Measurements from ENCODE around the gene GPC6. TPM values are rescaled to one million over a fixed set of nuclear protein-coding genes. Genes with fewer than 3 reads are reported as not detected.

GPC6 gene
- total RNA-seq, 1 experiment from 2014 or later, result 1.6 TPM

DNA sequence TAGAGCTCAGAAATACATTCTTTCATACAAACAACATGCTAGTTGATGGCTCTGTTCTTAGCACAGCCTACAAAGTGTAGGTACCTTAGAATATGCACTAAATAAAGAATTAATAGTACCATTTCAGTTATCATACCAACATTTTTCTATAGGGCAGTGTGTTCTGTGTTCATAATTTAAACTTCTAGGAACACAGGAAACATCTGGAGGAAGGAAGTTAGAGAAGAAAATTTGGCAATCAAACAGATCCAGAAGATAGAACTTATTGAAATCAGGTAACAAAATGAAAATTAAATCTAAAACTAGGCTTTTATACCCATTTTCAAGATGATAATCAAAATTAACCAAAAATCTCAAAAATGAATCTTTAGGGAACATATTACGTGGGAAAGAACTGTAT lies 725.3 kb downstream of the GPC6 start:
- H3K27me3 ChIP-seq (replicated peaks), result no peaks in the 10 kb centered on the region
- no peak for DNase-seq (ENCODE audit: low read depth in 1 of 2, low spot score in 2 of 2)
- H3K4me1 ChIP-seq (replicated peaks), result no peaks in the 10 kb centered on the region
- H3K36me3 ChIP-seq, result no peaks in the 10 kb centered on the region
- no peaks in the 10 kb centered on the region for H3K9me3 ChIP-seq (replicated peaks)
- no peak overlapping the region for H3K27ac ChIP-seq
- no peak overlapping the region for H3K4me3 ChIP-seq

DNA sequence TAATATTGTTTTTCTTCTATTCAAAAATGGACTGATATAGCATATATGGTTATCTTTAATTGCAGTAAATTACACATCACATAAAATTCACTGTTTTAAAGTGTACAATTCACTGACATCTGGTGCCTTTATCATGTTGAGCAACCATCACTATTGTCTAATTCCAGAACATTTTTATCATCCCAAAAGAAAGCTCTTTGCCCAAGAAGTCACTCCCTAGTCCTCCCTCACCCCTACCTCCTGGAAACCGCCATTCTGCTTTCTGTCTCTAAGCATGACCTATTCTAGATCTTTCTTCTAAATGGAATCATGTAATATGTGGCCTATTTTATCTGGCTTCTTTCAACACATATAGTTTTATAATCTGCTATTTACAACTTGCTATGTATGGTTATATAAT lies 727.2 kb downstream of the GPC6 start:
- no peaks in the 10 kb centered on the region for H3K36me3 ChIP-seq
- no peaks in the 10 kb centered on the region for H3K9me3 ChIP-seq (replicated peaks)
- DNase-seq (ENCODE audit: low read depth in 1 of 2, low spot score in 2 of 2), result no peak
- H3K4me3 ChIP-seq, result no peak overlapping the region
- H3K27ac ChIP-seq, result no peak overlapping the region
- no peaks in the 10 kb centered on the region for H3K27me3 ChIP-seq (replicated peaks)
- H3K4me1 ChIP-seq (replicated peaks), result no peaks in the 10 kb centered on the region

DNA sequence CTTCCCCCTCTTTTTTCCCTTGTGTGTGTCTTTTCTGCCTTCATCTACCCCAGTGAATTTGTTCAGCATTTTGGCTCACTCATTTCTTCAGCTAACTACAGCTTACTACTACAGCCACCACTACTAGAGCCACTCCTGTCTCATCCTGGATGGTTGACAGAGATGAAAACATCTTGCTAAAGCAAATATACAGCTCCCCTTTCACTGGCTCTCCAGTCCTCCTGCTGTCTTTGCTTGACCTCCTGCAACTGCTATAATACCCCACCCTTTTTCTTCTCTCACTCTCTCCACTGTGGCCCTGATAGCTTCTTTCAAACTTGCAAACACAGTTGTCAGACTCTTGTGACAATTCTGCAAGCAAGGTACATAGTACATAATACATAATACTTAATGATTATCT lies 729.3 kb downstream of the GPC6 start:
- no peaks in the 10 kb centered on the region for H3K9me3 ChIP-seq (replicated peaks)
- no peaks in the 10 kb centered on the region for H3K36me3 ChIP-seq
- no peaks in the 10 kb centered on the region for H3K4me1 ChIP-seq (replicated peaks)
- no peak overlapping the region for H3K4me3 ChIP-seq
- no peaks in the 10 kb centered on the region for H3K27me3 ChIP-seq (replicated peaks)
- no peak overlapping the region for H3K27ac ChIP-seq
- DNase-seq (ENCODE audit: low read depth in 1 of 2, low spot score in 2 of 2), result no peak

DNA sequence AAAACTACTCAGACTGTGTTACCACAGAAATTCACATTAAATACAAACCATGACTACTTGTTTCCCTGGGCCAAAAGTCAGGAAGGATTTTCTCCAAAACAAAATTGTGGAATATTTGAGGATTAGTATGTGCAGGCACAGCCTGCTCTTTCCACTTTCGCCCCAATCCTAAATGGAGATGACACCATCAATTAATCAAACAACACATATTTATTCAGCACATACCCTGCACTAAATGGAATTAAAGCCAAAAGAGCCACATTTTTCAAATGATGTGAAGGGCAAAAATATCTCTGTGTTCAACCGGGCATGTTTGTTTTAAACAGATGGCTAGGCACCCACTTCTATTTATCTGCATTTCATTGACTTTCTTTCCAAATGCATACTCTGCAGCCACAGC lies 729.8 kb downstream of the GPC6 start:
- DNase-seq (ENCODE audit: low read depth in 1 of 2, low spot score in 2 of 2), result no peak
- H3K9me3 ChIP-seq (replicated peaks), result no peaks in the 10 kb centered on the region

DNA sequence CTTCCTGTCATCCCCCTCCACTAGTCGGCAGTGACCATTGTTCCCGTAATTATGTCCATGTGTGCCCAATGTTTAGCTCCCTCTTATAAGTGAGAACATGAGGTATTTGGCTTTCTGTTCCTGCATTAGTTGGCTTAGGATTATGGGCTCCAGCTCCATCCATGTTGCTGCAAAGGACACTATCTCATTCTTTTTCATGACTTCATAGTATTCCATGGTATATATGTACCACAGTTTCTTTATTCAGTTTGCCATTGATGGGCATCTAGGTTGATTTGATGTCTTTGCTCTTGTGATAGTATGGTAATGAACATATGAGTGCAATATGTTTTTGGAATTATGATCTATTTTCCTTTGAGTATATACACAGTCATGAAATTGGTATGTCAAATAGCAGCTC lies 730.8 kb downstream of the GPC6 start:
- Histone ChIP-seq H3K4me3 (no peak overlapping the region), H3K27ac (no peak overlapping the region), H3K36me3 (no peaks in the 10 kb centered on the region), H3K4me1 (replicated peaks) (no peaks in the 10 kb centered on the region), H3K9me3 (replicated peaks) (no peaks in the 10 kb centered on the region), H3K27me3 (replicated peaks) (no peaks in the 10 kb centered on the region)
- DNase-seq (ENCODE audit: low read depth in 1 of 2, low spot score in 2 of 2), result no peak

More for the DNA sequence above, 729.8 kb downstream of the GPC6 start:
- Histone ChIP-seq H3K36me3 (no peaks in the 10 kb centered on the region), H3K27ac (no peak overlapping the region), H3K4me1 (replicated peaks) (no peaks in the 10 kb centered on the region), H3K4me3 (no peak overlapping the region), H3K27me3 (replicated peaks) (no peaks in the 10 kb centered on the region)

DNA sequence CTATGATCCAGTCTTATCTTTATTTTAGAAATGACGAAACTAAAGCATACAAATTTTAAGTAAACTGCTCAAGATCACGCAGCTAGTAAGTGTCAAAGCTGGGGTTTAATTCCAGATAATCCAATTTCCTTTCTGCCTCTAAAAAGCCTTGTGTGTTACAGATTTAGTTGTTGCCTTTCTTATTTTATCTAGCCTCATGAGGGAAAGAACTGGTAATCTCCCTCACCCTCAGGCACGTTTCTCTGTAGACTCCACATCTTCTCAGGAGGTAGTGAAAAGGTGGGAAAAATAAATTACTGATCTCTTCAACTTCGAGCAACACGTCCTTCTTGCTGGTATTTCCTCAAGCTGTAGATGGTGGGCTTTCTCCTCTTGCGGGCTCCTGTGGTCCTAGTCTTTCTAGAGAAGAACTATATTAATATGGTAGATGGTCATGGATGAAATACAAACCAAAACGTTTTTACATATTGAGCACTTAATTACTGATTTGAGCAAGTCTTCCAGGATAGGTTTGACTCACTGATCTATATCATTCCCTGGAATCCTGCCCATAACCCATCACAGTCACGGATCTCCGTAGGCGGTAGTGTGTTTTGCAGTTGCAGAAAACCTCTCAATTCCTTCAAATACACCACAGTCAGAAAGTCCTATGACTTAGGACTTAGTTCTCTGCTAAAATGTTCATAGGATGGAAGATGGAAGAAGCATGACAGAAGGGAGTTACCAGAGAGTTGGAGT lies 733.4 kb downstream of the GPC6 start:
- no peak for DNase-seq (ENCODE audit: low read depth in 1 of 2, low spot score in 2 of 2)
- Histone ChIP-seq H3K36me3 (no peaks in the 10 kb centered on the region), H3K4me3 (no peak overlapping the region), H3K4me1 (replicated peaks) (peaks cover 13% of the 10 kb centered on the region), H3K27me3 (replicated peaks) (no peaks in the 10 kb centered on the region), H3K9me3 (replicated peaks) (no peaks in the 10 kb centered on the region), H3K27ac (no peak overlapping the region)

DNA sequence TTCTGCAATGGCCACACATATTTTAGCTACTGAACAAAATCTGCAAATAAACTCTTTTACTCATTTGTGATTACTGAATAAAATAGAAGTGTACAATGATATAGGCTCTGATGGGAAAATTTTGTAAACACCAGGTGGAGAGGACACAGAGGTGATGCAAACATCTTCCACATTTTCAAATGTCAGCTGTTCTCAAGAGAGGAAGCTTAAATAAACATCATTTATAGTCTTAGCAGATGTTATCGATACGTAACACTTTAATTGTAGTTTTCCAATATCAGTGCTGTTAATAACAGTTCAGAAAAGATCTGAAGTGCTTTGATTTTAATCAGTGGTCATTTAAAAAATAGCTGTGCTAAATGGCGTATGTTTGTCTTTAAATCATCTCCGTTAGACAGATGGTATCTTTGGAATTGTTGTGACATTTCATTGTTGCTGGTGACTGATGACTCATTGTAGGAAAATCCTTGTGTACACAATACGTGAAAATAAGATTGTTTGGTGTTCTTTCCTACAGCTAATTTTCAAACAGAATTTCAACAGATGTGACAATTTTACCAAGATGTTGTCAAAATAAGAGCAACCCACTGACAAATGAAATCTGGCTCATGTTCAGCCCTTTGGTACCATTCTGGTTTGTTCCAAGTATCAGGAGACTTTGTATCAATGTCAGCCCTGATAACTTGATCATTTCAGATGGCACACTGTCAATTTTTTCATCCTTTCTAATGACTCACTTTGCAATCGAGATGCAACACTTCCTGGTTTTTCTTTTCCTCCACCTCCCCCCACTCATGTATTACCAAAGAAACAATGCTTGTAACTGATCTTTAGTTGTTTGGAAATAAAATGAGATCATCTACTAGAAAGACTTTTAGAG lies 736.9 kb downstream of the GPC6 start:
- Histone ChIP-seq H3K36me3 (no peaks in the 10 kb centered on the region), H3K4me1 (replicated peaks) (peaks cover 13% of the 10 kb centered on the region), H3K9me3 (replicated peaks) (no peaks in the 10 kb centered on the region), H3K27me3 (replicated peaks) (no peaks in the 10 kb centered on the region), H3K27ac (peak overlapping the region; percentile 83), H3K4me3 (no peak overlapping the region)
- DNase-seq (ENCODE audit: low read depth in 1 of 2, low spot score in 2 of 2), result peak in 1 of 2 experiments; percentile 44

DNA sequence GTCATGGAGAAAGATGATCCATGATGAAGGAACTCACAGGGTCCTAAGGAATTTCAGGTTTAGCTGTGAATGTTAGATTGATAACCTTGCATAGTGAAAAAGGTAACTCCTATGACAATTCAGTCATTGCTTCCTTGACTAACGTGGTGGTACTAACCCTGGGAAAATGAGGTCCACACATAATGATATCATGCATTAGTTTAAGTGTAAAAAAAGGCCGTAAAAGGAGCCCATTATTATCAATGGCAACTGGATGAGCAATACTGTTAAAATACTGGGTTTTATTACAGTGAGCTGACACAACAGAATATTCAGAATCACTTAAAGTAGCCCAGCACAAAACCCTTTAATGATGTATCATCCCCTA lies 737.5 kb downstream of the GPC6 start:
- H3K27ac ChIP-seq, result peak overlapping the region; percentile 83
- no peak overlapping the region for H3K4me3 ChIP-seq
- peaks cover 13% of the 10 kb centered on the region for H3K4me1 ChIP-seq (replicated peaks)
- H3K27me3 ChIP-seq (replicated peaks), result no peaks in the 10 kb centered on the region
- DNase-seq (ENCODE audit: low read depth in 1 of 2, low spot score in 2 of 2), result peak in 1 of 2 experiments; percentile 1
- no peaks in the 10 kb centered on the region for H3K9me3 ChIP-seq (replicated peaks)
- no peaks in the 10 kb centered on the region for H3K36me3 ChIP-seq

DNA sequence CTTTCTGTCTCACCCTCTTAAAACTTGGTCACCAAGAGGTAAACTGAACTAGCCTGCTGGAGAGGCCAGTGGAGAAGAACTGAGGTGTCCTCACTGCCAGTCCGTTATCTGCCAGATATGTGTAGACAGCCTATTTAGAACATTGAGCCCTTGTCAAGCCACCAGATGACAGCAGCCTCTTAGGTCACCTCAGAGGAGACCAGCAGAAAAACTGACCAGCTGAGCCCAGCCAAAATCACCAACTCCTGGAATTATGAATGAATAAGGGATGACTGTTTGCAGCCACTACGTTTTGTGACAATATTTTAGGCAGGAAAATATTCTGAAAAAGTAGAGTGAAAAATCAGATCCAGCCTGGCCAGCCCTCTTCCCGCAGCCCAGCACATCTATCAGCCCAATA lies 739.0 kb downstream of the GPC6 start:
- no peak overlapping the region for H3K4me3 ChIP-seq
- H3K27me3 ChIP-seq (replicated peaks), result no peaks in the 10 kb centered on the region
- peaks cover 13% of the 10 kb centered on the region for H3K4me1 ChIP-seq (replicated peaks)
- no peaks in the 10 kb centered on the region for H3K36me3 ChIP-seq
- H3K9me3 ChIP-seq (replicated peaks), result no peaks in the 10 kb centered on the region
- DNase-seq (ENCODE audit: low read depth in 1 of 2, low spot score in 2 of 2), result no peak
- no peak overlapping the region for H3K27ac ChIP-seq

DNA sequence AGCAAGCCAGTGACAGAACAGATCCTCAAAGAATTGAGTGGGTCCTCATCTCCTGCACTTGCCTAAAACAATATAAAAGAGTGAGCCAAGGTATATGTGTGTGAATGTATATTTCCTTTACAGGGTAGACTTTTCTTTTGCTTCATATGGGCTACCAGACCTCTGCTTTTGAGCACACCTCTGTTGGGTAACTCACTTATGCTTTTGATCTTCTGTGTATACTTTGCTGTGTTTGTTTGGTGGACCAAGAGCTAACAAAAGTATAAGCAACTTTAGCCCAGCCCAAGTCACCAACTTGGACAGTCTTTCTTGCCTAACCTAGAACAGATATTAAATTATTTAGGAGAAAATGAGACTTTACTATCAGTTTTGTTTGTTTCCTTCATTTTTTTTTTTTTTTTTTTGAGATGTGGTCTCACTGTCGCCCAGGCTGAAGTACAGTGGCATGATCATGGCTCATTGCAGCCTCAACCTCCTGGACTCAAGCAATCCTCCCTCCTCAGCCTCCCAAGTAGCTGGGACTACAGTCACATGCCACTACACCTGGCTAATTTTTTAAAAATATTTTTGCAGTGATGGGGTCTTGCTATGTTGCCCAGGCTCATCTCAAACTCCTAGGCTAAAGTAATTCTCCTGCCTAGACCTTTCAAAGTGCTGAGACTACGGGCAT lies 739.8 kb downstream of the GPC6 start:
- no peak overlapping the region for H3K4me3 ChIP-seq
- H3K9me3 ChIP-seq (replicated peaks), result no peaks in the 10 kb centered on the region
- H3K27me3 ChIP-seq (replicated peaks), result no peaks in the 10 kb centered on the region
- no peak for DNase-seq (ENCODE audit: low read depth in 1 of 2, low spot score in 2 of 2)
- no peaks in the 10 kb centered on the region for H3K36me3 ChIP-seq
- H3K27ac ChIP-seq, result no peak overlapping the region
- peaks cover 13% of the 10 kb centered on the region for H3K4me1 ChIP-seq (replicated peaks)

DNA sequence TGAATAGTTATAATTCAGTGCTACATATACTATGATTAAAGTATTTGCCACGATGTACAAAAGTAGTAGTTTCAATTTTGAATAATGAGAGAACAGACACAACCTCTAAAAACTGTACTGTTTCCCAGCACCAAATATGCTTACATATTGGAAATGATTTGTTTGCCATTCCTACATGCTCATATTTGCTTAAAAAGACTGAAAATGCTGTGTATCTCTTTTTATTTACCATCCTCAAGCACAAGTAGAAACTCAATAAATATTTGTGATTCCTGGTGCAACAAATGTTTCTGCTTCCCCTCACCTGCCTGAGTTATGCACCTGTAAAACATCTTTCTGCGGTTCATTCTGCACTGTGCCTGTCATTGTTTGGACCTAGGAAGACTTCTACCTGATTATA lies 740.7 kb downstream of the GPC6 start:
- Histone ChIP-seq H3K4me1 (replicated peaks) (peaks cover 13% of the 10 kb centered on the region), H3K9me3 (replicated peaks) (no peaks in the 10 kb centered on the region), H3K27ac (no peak overlapping the region), H3K27me3 (replicated peaks) (no peaks in the 10 kb centered on the region), H3K36me3 (no peaks in the 10 kb centered on the region), H3K4me3 (no peak overlapping the region)
- no peak for DNase-seq (ENCODE audit: low read depth in 1 of 2, low spot score in 2 of 2)

DNA sequence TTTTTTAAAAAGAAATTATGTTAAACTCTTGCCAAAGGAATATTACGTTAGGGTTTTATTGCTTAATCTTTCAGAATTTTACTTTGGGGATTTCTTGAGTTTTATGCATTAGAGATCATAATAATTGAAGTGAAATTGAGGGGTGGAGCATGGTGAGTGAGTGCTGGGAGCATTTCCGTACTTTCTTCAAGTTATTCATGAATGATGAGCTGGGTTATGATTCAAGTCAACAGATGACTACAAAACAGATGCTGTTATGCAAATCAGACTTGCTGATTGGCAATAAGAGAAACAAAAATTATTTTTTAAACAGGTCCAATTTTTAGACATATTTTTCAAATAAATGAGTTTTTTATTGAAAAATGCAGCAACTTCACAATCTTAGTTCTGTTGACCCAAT lies 748.6 kb downstream of the GPC6 start:
- DNase-seq (ENCODE audit: low read depth in 1 of 2, low spot score in 2 of 2), result no peak
- Histone ChIP-seq H3K4me3 (no peak overlapping the region), H3K4me1 (replicated peaks) (no peaks in the 10 kb centered on the region), H3K9me3 (replicated peaks) (no peaks in the 10 kb centered on the region), H3K27me3 (replicated peaks) (no peaks in the 10 kb centered on the region), H3K27ac (no peak overlapping the region), H3K36me3 (no peaks in the 10 kb centered on the region)

DNA sequence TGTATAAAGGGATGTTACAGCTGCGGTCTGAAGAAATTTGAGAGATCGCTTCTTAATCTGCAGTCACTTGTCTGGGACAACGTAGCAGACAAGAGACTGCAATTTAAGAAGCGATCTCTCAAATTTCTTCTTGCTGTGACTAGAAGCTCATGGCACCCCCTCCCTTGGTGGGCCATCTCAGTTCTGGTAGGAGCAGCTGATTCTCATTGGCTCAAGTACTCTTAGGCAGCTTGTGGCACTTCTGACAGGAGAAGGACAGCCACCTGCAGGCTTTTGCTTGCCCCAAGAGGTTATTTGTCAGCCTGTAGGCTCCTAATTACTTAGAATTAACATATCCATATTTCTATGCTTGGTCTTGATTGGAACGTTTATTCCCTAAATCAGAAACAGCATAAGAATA lies 749.9 kb downstream of the GPC6 start:
- DNase-seq (ENCODE audit: low read depth in 1 of 2, low spot score in 2 of 2), result no peak

DNA sequence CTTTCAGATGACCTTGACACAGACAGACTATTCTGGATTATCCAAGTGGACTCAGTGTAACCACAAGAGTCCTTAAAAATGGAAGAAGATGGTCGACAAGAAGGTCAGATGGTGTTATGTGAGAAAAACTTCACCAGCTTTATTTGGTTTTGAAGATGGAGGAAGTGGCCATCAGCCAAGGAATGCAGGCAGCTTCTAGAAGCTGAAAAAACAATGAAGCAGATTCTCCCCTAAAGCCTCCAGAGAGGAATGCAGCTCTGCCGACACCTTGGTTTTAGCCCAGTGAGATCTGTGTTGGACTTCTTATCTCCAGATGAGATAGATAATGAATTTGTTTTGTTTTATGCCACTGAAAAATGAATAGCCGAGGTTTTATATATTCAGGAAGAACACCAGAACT lies 751.4 kb downstream of the GPC6 start:
- no peak overlapping the region for H3K27ac ChIP-seq
- DNase-seq (ENCODE audit: low read depth in 1 of 2, low spot score in 2 of 2), result no peak
- no peaks in the 10 kb centered on the region for H3K4me1 ChIP-seq (replicated peaks)
- H3K4me3 ChIP-seq, result no peak overlapping the region
- no peaks in the 10 kb centered on the region for H3K9me3 ChIP-seq (replicated peaks)
- no peaks in the 10 kb centered on the region for H3K36me3 ChIP-seq
- H3K27me3 ChIP-seq (replicated peaks), result no peaks in the 10 kb centered on the region

More for the DNA sequence above, 749.9 kb downstream of the GPC6 start:
- no peak overlapping the region for H3K27ac ChIP-seq
- no peaks in the 10 kb centered on the region for H3K27me3 ChIP-seq (replicated peaks)
- no peak overlapping the region for H3K4me3 ChIP-seq
- H3K9me3 ChIP-seq (replicated peaks), result no peaks in the 10 kb centered on the region
- H3K4me1 ChIP-seq (replicated peaks), result no peaks in the 10 kb centered on the region
- no peaks in the 10 kb centered on the region for H3K36me3 ChIP-seq

Data from SJSA1 (cell line).